ENCODE data around the gene NAB2.
"Not testable (repeated sequence)": the region's sequence is repeated elsewhere in the genome, so short reads cannot be mapped to it uniquely, and the experiment has no call there.

Gene NAB2

DNA sequence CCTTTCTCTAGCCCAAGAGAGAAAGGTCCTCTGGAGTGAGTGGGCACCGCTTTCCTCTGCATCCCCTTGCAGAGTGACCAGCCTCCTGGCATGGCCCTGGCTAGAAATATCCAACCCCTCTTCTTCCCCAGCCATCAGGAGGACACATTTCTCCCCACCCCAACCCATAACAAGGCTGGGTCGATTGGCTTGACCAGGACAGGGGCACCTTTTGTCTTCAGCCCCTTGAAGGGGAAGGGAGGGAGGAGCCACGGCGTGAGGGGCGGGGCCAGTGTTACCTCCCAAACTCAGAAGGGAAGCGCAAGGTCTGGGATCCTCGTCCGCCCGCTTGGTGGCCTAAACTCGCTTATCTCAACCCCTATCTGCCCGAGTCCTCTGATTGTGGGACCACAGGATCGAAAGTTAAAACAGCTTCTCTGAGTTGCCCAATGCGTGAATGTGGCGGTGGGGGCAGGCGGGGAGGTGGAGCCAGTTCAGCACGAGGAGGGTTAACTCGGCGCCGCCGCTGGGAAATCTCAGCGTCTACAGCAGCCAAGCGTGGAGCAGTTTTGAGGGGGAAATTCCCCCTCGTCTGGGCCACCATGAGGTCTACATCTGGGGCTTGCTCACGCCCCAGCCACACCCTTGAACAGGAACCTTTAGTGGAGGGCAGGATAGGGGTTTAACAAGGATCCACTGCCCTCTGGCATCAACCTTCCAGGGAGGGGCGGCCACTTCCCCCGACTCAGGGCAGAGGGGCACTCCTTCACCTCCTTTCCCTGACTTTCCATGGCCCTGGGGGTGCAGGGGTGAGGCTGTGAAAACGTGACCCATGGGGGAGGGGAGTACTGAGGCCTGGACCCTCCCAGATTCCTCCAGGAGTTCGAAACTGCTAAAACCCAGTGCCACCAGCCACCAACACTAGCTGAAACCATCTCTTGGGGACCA, 21.5 kb downstream of the NAB2 start:
- DNase-seq (ENCODE audit: low read depth in 2 of 2) = peak; percentile 55 to 76

GRCh38 chr12:57111031-57111734, 22.3 kb downstream of the NAB2 start, which contains the start of gene STAT6:
TSS of gene STAT6 (minus strand) at chr12:57111362. CDS start at chr12:57108278, 3,084 bp downstream.
- peak; percentile 61 to 70 for DNase-seq (ENCODE audit: low read depth in 2 of 2)

DNA sequence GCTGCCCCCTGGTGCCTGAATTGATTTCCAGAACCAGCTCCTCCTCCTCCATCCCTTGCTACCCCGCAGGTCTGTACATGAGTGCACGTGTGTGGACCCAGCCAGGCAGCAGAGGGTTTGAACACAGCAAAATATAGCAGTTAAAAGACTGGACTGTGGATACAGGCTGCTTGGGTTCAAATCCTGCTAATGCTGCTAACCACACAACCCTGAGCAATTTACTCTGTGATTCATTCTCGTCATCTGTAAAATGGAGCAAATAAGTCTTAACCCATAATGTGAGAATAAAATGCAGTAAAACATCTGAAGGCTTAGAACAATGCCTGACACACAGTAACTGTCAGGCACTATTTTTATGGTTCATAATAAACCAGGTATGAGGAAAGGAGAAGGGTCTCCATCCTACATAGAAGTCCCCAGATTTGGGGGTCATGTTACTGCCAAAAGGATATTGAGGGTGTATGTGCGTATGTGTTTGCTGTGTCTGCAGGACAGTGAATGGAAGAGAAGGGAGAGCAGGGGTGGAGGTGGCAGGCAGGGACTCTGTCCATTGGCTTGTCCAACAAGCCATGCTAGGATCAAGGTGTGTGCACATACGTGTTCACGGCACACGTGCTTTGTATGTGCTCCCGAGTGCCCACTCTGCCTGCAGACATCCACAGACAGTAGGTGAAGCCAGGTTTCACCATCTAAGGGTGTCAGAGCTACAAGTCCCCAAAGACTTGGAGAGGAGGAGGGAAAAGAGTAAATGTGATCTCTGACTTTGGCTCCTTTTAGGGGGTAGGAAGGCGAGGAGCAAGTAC, 23.8 kb downstream of the NAB2 start:
- peak in 1 of 2 experiments; percentile 86 for DNase-seq (ENCODE audit: low read depth in 2 of 2)

GRCh38 chr12:57116580-57117281, 27.8 kb downstream of the NAB2 start:
- DNase-seq (ENCODE audit: low read depth in 2 of 2) = no peak

DNA sequence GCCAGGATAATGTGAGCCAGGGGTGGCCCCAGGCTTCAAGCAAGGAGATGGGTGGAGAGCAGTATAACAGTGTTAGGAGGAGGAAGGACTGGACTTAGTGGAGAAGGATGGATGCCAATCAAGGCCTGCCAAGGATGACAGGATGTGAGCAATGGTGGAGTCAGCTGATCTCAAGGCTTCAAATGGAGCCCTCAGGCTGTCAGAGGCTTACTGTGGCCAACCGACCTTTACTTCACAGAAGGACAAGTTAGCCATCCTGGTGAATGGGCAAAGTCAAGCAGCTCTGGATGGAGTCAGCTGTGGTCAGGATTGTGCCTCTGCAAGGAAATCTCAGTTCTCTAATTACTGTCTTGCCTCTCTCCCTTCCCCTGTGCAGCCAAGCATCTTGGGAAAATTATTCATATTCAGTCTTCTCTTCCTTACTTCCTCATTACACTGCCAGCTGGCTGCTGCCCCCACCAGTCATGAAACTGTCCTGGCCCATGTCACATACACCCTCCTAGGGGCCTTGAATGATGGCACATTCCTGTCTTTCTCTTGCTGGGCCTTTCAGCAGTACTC, 29.9 kb downstream of the NAB2 start:
- no peak for DNase-seq (ENCODE audit: low read depth in 2 of 2)

DNA sequence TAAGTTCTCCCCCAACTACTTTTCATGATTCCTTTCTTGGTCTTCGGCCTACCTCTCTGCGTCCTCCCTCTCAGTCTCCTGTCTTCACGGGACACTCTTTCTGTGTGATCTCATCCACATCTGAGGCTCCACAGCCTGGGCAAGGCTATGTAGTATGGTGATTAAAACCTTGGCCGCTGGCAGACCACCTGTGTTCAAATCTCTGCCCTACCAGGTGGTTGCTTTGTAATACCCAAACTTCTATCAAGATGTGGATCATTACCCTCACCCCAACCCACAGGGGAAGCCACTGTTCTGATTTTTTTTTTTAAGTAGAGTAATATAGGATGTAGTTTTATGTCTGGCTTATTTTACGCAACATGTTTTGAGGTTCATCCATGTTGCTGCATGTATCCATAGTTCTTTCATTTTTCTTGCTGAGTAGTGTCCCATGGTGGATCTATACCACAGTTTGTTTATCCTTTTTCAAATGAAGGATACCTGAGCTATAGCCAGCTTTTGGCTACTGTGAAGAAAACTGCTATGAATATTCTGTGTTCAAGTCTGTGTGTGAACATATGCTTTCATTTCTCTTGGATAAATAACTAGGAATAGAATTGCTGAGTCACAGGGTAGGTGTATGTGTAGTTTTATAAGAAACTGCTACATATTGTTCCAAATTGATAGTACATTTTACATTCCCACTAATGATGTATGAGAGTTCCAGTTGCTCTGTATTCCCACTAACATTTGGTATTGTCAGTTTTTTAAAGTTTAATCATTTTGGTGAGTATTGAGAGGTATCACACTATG, 30.6 kb downstream of the NAB2 start:
- no peak for DNase-seq (ENCODE audit: low read depth in 2 of 2)

DNA sequence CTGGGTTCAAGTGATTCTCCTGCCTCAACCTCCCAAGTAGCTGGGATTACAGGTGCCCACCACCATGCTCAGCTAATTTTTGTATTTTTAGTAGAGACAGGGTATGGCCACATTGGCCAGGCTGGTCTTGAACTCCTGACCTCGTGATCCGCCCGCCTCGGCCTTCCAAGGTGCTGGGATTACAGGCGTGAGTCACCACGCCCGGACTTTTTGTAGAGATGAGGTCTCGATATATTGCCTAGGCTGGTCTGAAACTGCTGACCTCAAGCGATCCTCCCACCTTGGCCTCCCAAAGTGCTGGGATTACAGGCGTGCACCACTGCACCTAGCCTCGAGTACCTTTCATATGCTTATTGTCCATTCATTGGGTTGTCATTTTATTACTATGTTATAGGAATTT, 31.8 kb downstream of the NAB2 start:
- DNase-seq (ENCODE audit: low read depth in 2 of 2) = not testable (repeated sequence)

DNA sequence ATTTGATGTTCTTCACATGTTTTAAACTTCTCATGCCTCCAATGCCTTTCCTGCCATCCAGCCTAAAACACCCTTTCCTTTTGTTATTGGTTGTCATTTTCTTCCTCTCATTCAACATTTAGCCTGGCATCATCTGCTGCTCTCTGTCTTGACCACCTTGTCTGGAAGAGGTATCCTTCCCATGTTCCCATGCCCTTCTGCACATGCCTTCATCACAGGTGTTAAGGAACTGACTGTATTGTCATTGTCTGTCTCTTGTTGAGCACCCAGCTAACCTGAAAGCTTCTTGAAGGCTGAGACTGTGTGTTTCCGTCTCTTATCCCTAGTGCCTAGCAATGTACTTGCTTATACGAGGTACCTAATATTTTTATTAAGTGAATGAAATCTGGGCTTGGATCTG, 34.9 kb downstream of the NAB2 start:
- DNase-seq (ENCODE audit: low read depth in 2 of 2) = no peak

DNA sequence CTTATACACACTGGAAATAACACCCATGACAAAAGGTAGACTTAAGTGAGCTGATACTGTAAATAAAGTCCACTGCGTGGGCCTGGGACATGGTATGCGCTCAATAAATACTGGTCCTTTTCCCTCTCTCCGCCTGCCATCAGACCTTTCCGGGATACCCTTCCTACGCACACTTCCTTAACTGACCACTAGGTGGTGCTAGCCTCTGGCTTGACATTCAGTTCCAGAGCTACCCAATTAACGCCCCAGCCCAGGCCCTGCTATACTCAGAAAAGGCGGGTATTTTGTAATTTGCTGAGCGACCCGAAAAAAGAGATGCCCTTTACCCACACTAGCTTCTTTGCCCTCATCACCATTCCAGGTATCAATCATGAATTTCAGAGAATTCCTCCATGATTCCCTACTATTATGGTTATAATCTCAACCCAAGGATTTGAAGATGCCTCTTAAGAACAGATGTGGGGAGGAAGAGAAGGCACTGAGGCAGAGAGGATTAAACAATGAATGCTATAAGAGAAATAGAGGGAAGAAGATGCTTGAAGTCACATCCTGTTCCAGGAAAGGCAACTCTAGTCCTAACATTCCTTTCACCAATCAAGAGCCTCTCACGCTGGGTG, 35.5 kb downstream of the NAB2 start:
- peak; percentile 53 to 82 for DNase-seq (ENCODE audit: low read depth in 2 of 2)

GRCh38 chr12:57126061-57126460, 37.1 kb downstream of the NAB2 start:
- DNase-seq (ENCODE audit: low read depth in 2 of 2) = no peak

GRCh38 chr12:57126561-57126960, 37.6 kb downstream of the NAB2 start:
- no peak for DNase-seq (ENCODE audit: low read depth in 2 of 2)

GRCh38 chr12:57127101-57127725, 38.3 kb downstream of the NAB2 start:
- DNase-seq (ENCODE audit: low read depth in 2 of 2) = peak in 1 of 2 experiments; percentile 28

- peak; percentile 46 to 65 for DNase-seq (ENCODE audit: low read depth in 2 of 2)
These were observed 39.0 kb downstream of the NAB2 start, which contains the start of gene LRP1 for GRCh38 chr12:57127726-57128518. TSS of gene LRP1 (plus strand) at chr12:57128483. CDS start at chr12:57128965, 482 bp downstream.

- DNase-seq (ENCODE audit: low read depth in 2 of 2) = no peak
These were observed 39.8 kb downstream of the NAB2 start for GRCh38 chr12:57128519-57129247.

DNA sequence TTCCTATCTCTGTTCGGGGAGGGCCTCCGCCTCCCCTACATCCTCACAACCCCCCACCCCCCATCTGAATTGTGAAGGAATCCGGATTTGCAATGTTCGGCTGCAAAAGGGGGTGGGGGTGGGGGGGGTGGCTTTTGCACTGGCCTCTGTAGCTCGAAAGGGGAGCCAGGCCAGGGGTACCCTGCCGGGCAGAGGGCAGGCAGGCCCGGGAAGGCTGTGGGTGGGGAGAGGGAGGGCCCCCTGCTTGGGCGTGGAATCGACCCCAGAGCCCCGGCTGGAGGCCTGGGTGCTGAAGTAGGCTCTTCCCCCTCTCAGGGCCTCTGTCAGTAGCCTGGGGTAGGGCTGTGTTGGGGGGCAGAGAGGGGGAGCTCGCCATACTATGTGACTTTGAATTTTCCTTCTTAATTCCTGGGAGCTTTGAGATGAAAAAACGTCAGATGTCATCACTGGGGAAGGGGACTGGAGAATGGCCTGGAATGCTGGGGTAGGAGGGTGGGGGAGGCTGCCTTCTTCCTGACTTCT, 40.5 kb downstream of the NAB2 start:
- no peak for DNase-seq (ENCODE audit: low read depth in 2 of 2)

DNA sequence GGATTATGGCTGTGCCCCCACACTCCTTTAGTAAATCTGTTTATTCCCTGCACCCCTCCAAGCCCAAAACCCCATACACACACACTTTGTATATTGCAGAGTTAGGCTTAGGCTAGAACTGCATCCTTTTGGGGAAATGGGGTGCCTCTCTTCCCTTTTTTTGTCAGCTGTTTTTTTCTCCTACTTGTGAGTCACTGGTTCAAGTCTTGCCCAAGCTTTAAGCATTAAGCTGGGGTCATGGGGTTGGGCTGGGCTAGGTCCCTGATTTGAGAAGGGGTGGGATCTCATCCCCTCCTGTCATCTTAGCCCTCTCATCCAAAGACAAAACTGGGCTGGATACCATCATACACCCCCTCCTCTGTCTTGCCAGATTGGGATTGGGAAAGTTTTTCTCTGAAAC, 41.0 kb downstream of the NAB2 start:
- DNase-seq (ENCODE audit: low read depth in 2 of 2) = no peak

DNA sequence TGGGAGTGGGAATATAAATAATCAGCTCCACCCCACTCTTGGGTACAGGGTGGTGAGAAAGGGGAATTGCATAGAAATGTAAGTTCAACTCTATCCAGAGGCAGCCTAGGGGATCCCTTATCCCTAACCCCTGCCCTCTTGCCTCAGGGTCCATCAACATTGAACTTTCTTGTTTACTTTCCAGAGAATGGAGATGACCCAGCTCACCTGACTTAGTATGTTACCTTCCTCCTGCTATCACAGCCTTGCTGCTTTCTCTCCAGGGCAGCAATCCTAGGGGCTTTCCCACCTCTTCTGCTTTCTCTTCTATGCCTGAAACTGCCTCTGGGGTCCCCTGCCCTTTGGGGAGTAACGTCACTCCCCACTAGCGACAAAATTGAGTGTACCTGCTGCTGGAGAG, 42.0 kb downstream of the NAB2 start:
- DNase-seq (ENCODE audit: low read depth in 2 of 2) = no peak
